ENCODE results near the gene PDXK. TPM values are rescaled to one million over a fixed set of nuclear protein-coding genes. Genes with fewer than 3 reads are reported as not detected.

PDXK gene
- polyA plus RNA-seq, 1 donor (not counting 4 experiments of a cell fraction or from before 2014, with no cell fraction given): 144 TPM

DNA sequence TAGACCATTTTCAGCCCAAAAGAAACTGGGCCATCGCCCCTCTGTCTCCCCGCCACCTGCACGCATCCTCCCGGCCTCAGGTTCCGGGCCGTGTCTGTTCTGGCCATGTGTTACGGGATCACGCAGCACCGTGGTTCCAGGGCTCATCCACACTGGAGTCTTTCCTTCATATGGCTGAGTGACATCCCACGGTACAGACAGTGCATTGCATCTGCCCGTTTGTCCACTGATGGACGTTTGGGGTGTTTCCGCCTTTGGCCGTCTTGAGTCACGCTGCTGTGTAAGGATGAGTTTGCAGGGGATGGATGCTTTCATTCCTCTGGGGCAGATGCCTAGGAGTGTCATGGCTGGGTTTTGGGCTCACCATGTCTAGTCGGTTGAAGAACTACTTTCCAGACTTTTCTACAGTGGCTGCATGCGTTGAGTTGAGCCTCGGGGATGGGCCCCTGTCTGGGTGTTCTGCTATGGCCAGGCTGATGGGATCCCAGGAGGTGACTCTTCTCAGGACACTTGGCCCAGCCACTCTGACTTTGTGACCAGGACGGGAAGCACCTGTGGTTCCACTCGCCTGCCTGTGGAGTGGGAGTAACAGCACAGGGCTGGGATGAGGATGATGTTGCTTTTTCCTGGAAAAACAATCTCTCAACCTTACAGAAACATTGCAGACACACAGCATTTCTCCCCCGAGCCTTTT lies 87.2 kb downstream of the PDXK start:
- no peak overlapping the region for H3K27ac ChIP-seq (ENCODE audit: control insufficient read depth, insufficient read depth, low read length)

GRCh38 chr21:43808367-43808766 lies 89.4 kb downstream of the PDXK start:
- H2AFZ ChIP-seq (ENCODE audit: control insufficient read depth, low read length): no peak overlapping the region
- TF ChIP-seq EZH2 (IDR thresholded peaks at IDR 0.05; ENCODE audit: low read length) (no peak), CTCF (optimal IDR thresholded peaks at IDR 0.05 in 1 of 3, IDR thresholded peaks at IDR 0.05 in 1 of 3, conservative IDR thresholded peaks at IDR 0.05 in 1 of 3; ENCODE audit: extremely low read depth in 1 of 3, insufficient read depth in 2 of 3, low read length in 3 of 3) (no peak)
- H3K4me3 ChIP-seq (ENCODE audit: control insufficient read depth in 2 of 3, extremely low read depth in 1 of 3, insufficient read depth in 2 of 3, low read depth in 1 of 3, low read length in 3 of 3): no peak overlapping the region
- no peak for DNase-seq (ENCODE audit: low read depth, low spot score)
- no peak for FAIRE-seq
- no peaks in the 10 kb centered on the region for H3K27me3 ChIP-seq (ENCODE audit: control insufficient read depth, extremely low read depth, insufficient read depth, low read length)
- H3K4me2 ChIP-seq (ENCODE audit: control insufficient read depth, extremely low read depth, insufficient read depth, low read depth, low read length): no peak overlapping the region
- peaks cover 2 to 3% of the 10 kb centered on the region in 2 experiments for H3K36me3 ChIP-seq (ENCODE audit: control insufficient read depth in 2 of 2, extremely low read depth in 1 of 2, insufficient read depth in 2 of 2, low read length in 2 of 2)
- H3K4me1 ChIP-seq (ENCODE audit: control insufficient read depth, extremely low read depth, insufficient read depth, low read length): peaks cover 48% of the 10 kb centered on the region
- H3K9ac ChIP-seq (ENCODE audit: control insufficient read depth, extremely low read depth, insufficient read depth, low read length): no peak overlapping the region
- H3K9me3 ChIP-seq (ENCODE audit: control insufficient read depth, low read depth, low read length): no peaks in the 10 kb centered on the region
- H3K27ac ChIP-seq (ENCODE audit: control insufficient read depth, insufficient read depth, low read length): no peak overlapping the region
- H4K20me1 ChIP-seq (ENCODE audit: control insufficient read depth, extremely low read depth, insufficient read depth, low read length): no peaks in the 10 kb centered on the region
- dilution Hi-C loops (cut with MboI; ENCODE audit: extremely low pct_ligation_motif_present, low sequenced_read_pairs): no loop called here
- H3K9me1 ChIP-seq (ENCODE audit: control insufficient read depth, extremely low read depth, insufficient read depth, low read length): no peaks in the 10 kb centered on the region
- H3K79me2 ChIP-seq (ENCODE audit: control insufficient read depth, insufficient read depth, low read length): no peaks in the 10 kb centered on the region

More for the DNA sequence above, 87.2 kb downstream of the PDXK start:
- H3K9me3 ChIP-seq (ENCODE audit: control insufficient read depth, low read depth, low read length): no peaks in the 10 kb centered on the region
- no peak overlapping the region for H3K4me3 ChIP-seq (ENCODE audit: control insufficient read depth in 2 of 3, extremely low read depth in 1 of 3, insufficient read depth in 2 of 3, low read depth in 1 of 3, low read length in 3 of 3)
- H3K9ac ChIP-seq (ENCODE audit: control insufficient read depth, extremely low read depth, insufficient read depth, low read length): no peak overlapping the region
- TF ChIP-seq CTCF (optimal IDR thresholded peaks at IDR 0.05 in 1 of 3, IDR thresholded peaks at IDR 0.05 in 1 of 3, conservative IDR thresholded peaks at IDR 0.05 in 1 of 3; ENCODE audit: extremely low read depth in 1 of 3, insufficient read depth in 2 of 3, low read length in 3 of 3): no peak
- no peak for TF ChIP-seq EZH2 (IDR thresholded peaks at IDR 0.05; ENCODE audit: low read length)
- H3K4me1 ChIP-seq (ENCODE audit: control insufficient read depth, extremely low read depth, insufficient read depth, low read length): peaks cover 27% of the 10 kb centered on the region
- no peak for DNase-seq (ENCODE audit: low read depth, low spot score)
- no peak overlapping the region for H2AFZ ChIP-seq (ENCODE audit: control insufficient read depth, low read length)
- H3K79me2 ChIP-seq (ENCODE audit: control insufficient read depth, insufficient read depth, low read length): no peaks in the 10 kb centered on the region
- FAIRE-seq: no peak
- dilution Hi-C loops (cut with MboI; ENCODE audit: extremely low pct_ligation_motif_present, low sequenced_read_pairs): no loop called here
- peaks cover 17 to 19% of the 10 kb centered on the region in 2 experiments for H3K36me3 ChIP-seq (ENCODE audit: control insufficient read depth in 2 of 2, extremely low read depth in 1 of 2, insufficient read depth in 2 of 2, low read length in 2 of 2)
- H3K4me2 ChIP-seq (ENCODE audit: control insufficient read depth, extremely low read depth, insufficient read depth, low read depth, low read length): no peak overlapping the region
- no peaks in the 10 kb centered on the region for H4K20me1 ChIP-seq (ENCODE audit: control insufficient read depth, extremely low read depth, insufficient read depth, low read length)
- H3K9me1 ChIP-seq (ENCODE audit: control insufficient read depth, extremely low read depth, insufficient read depth, low read length): no peaks in the 10 kb centered on the region
- H3K27me3 ChIP-seq (ENCODE audit: control insufficient read depth, extremely low read depth, insufficient read depth, low read length): no peaks in the 10 kb centered on the region
